GM20431 (cell line): Measurements from ENCODE around the gene GNB1.

Experiments used
- in situ Hi-C: fragments of 300-500 bp; cut with MseI, MboI; formaldehyde crosslinking; loops from one replicate; pipeline ENCODE4 v1.15.0; 2020; ENCODE audit warnings: low sequenced_read_pairs; ENCODE audit not compliant: unreplicated experiment

The GNB1 gene

GRCh38 chr1:1914101-1914970, 23.4 kb upstream of the GNB1 start:
- in situ Hi-C loops, result no loop called here

DNA sequence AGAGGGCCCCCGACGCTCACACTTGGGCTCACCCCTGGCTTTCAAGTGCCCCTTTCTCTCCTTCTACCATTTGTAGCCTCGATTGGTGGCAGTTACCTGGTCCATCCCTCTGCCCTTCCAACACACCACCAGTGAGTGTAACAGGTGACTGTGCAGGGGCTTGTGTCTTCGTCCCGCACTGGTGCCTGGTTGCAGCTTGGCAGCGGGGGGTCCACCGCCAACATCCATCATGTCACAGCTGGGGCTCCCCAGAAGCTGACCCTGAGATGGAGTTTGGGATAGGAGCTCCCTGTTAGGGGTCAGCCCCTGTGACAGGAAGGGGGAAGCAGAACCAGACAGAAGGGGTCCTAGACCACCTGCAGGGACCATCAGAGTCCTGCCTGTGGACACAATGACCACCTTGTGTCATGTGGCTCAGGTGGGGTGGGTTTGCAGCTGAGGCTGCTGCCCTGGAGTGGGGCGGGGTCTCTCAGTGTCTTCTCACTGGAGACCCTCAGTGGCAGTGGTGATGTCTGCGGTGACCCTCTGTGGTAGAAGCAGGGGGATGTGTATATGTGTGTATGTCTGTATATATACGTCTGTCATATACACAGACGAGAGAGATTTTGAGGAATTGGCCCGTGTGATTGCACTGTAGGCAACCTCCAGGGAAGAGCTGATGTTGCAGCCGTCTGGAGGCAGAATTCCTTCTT, 20.6 kb upstream of the GNB1 start:
- in situ Hi-C loops, result no loop called here

- in situ Hi-C loops, result no loop called here
These were observed 19.9 kb upstream of the GNB1 start for GRCh38 chr1:1910651-1911331.

DNA sequence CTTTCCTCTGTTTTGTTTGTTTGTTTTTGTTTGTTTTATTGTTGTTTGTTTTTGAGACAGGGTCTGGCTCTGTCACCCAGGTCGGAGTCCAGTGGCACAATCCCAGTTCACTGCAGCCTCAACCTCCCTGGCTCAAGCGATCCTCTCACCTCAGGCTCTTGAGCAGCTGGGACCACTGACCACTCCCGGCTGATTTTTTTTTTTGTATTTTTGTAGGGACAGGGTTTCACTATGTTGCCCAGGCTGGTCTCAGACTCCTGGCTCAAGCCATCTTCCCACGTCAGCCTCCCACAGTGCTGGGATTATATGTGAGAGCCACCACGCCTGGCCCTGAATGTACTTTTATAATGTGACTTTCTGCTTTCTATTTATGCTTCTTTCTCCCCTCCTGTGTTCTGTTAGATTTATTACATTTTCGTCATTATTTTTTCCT, 19.2 kb upstream of the GNB1 start:
- in situ Hi-C loops, result no loop called here

DNA sequence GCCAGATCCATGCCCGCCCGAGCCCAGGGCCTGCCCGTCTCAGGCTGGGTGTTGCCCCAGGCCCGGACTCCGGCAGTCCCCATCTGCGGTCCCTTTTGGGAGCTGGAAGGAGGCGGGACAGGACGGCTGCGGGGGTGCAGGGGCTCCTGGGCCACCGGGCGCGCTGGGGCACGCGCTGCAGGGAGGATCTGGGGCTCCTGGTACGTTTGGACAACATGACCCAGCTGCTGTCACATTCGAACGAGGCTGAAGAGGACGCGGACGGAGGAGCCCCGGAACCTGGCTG, 17.6 kb upstream of the GNB1 start:
- in situ Hi-C loops, result no loop called here

GRCh38 chr1:1907098-1907736, 16.3 kb upstream of the GNB1 start:
- in situ Hi-C loops, result no loop called here

- in situ Hi-C loops, result no loop called here
These were observed 15.6 kb upstream of the GNB1 start for GRCh38 chr1:1906185-1907097.

DNA sequence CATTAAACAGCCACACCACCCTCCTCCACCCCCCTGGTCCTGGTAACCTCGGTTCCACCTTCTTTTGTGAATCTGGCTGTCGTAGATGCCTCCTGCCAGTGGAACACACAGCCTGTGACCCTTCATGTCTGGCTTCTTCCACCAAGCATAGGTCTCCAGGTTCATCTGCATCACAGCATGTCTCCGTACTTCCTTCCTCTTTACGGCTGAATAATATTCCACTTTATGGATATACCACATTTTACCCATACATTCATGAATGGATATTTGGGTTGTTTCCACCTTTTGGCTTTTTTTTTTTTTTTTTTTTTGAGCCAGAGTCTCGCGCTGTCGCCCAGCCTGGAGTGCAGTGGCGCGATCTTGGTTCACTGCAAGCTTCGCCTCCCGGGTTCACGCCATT, 12.3 kb upstream of the GNB1 start:
- in situ Hi-C loops, result no loop called here

DNA sequence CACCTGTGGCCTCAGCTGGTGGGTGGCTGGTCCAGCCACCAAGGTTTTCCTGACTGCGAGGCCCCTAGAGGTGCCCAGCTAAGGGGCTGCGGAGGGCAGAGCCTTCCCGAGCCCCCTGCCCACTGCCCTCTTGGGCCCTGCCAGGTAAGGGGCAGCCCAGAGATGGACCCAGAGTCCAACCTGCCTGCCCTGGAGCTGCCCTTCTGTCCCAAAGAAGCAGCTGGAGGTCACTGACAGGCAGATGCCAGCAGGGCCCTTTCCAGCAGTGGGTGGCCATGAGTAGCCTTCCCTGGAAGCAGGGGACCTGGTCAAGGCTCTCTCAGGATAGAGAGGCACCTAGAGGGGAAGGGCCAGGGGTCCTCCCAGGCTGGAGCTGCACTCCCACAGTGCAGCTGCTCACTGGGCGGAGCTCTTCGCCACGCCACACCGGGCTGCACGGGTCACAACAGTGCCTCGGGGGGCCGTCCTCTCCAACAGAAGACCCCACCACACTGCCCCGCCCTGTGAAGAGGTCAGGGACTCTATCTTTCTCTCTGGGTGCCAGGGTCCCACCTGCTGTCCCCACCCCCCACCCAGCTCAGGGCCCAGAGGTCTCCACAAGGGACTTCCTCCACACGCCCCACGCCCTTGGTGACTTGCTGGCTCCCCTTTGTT, 10.9 kb upstream of the GNB1 start:
- in situ Hi-C loops, result no loop called here

GRCh38 chr1:1900883-1901640, 10.2 kb upstream of the GNB1 start:
- in situ Hi-C loops, result no loop called here

DNA sequence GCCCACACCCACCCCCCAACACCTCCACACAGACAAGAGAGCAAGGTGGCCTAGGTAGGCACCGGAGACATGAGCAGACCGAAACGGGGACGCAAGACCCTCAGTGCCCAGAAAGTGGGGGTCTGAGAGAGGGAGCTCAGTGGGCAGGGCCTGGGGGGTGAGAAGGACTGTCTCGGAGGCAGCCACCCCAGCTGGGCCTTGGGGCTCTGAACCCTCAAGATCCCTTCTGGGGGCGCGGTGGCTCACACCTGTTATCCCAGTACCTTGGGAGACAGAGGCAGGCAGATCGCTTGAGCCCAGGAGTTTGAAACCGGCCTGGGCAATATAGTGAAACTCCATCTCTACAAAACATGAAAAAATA, 9.1 kb upstream of the GNB1 start:
- in situ Hi-C loops, result no loop called here

GRCh38 chr1:1899266-1899966, 8.5 kb upstream of the GNB1 start:
- in situ Hi-C loops, result no loop called here

GRCh38 chr1:1898246-1898933, 7.5 kb upstream of the GNB1 start:
- in situ Hi-C loops, result no loop called here

GRCh38 chr1:1895456-1896336, 4.8 kb upstream of the GNB1 start:
- in situ Hi-C loops, result no loop called here

- in situ Hi-C loops, result no loop called here
These were observed 4.2 kb upstream of the GNB1 start for GRCh38 chr1:1895060-1895418.

DNA sequence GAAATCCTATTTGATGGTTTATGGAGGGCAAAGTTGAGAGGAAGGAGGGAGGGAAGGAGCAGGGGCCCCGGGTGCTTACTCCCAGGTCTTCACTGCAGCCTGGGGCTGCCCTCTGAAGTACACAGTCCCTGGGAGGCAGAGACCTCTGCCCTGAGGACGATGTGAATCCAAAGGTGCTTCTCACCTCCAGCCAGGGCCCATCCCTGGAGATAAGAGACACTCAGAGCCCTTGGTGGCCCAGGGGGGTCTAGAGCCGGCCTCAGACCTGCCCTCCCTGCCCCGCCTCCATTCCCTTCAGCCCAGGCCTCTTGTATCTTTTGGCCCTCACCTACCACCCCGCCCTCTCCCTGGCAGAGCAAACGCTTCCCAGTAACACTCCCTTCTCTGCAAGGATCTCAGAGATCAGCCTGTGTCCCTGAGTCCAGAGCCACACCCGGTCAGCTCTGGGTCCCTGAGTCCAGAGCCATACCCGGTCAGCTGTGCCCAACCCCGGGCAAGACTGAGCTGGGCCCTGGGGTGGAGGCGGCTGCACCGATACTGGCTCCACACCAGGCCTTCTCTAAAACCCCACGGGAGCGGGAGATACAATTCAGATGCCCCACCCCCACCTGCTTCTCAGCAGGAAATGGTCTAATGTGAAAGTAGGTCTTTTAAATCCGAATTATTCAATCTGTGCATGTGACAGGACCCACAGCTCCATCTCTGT, 3.6 kb upstream of the GNB1 start:
- in situ Hi-C loops, result no loop called here
